DLD1 (cell line): ENCODE results near the gene KCNE1.

Experiments used
- in situ Hi-C: cut with HindIII; loops from 2 replicates; pipeline ENCODE4 v1.10.0; 2017; ENCODE audit warnings: low sequenced_read_pairs

Gene KCNE1

DNA sequence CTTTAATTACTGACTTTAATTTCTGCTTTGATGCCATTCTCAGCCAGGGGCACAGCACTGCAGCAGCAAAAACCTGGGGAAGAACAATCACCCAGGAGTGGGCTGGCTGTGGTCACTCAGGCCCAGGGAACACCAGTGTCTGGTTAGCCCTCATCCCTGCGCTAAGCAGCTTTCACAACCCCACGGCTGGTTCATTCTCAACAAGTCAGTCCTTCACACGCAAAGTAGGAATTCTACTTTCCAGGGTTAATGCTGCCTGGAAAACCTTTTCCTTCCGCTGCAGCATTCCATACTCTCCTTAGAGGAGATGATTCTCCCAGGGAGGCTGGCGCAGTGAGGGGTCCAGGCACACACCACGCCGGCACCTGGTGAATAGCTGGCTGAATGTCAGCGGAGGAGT, 24.3 kb upstream of the KCNE1 start:
- in situ Hi-C loops, result no loop called here

DNA sequence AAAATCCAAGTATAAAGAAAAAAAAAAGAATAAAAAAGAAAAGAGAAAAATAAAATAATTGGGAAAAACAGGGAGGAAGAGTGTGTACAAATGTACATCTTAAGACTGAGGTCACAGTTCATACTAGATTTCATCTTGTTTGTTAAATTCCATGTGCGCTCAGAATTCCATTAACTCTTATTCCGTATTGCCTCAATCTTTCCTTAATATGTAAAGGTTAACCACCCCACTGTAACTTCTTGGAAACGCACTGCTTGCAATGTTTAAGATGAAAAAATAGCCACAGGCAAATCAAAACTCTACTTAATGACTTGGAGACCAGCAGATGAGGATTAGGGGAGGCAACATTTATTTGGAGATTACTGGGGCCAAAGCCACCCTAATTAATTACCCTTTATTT, 23.9 kb upstream of the KCNE1 start:
- in situ Hi-C loops, result no loop called here

DNA sequence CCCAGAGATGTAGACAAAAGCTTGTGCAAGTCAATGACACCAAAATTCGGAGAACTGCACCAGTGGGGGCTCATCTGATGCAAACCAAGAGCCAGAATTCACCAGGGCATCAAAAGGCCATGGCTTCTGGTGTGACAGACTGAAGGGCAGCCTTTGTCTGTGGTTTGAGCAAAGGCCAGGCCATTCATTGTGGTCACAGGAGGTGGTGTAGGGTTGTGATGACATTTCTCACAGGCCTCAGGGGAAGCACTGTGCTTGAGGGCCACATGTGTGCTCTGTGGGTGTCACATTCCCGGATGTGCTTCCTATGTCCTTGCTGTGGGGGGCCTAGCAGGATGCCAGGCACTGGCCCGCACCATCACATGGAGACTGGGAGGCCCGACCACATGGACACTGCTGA, 22.5 kb upstream of the KCNE1 start:
- in situ Hi-C loops, result no loop called here

DNA sequence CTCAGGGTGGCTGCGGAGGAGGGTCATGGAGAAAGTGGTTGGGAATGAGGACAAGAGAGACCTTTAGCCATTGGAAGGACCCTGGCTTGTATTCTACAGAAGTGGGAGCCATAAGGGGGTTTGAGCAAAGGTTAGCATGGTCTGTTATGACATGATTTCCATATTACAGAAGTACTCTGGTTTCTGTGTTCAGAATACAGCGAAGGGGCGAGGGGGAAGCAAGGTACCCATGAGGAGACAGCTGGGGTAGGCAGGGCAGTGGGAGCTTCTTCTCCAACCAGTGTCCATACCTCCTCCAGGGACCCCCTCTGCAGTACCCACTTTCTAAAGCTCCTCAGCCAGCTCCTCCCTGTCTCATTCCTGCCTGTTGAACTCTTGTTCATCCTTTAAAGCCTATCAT, 21.9 kb upstream of the KCNE1 start:
- in situ Hi-C loops, result no loop called here

DNA sequence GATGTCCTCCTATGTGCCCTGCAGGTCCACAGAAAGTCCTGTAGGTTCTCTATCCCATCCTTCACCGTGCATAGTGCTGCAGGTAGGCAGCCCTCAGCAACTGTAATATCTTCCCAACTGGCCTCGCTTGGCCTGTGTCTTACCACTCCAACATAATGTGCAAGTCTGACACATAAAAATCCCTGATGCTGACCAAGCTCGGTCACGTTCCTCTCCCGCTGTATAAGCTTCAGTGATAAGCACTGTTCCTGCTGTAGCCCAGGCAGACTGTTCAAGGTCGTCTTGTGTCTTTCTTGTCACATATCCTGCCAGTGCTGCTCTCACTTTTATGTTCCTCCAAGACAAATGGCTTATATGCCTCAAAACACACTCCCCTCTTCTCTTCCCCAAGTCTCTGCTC, 19.4 kb upstream of the KCNE1 start:
- in situ Hi-C loops, result no loop called here

DNA sequence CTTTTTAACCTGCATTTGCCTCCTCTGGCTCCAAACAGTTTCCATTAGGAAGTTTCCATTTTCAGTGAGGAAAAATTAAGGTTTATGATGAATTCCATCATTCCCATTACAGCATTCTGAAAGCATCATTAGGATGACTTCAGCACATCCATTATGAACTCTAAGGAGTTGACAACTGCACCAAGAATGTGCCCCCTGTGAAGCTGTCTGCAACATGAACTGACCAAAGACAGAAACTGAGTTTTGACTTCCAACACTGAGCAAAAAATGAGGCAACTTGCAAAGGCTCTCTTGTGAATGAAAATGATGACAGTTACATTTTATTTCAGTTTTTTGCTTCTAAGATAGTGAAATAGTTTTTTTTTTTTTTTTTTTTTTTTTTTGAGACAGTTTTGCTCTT, 18.3 kb upstream of the KCNE1 start:
- in situ Hi-C loops, result no loop called here

DNA sequence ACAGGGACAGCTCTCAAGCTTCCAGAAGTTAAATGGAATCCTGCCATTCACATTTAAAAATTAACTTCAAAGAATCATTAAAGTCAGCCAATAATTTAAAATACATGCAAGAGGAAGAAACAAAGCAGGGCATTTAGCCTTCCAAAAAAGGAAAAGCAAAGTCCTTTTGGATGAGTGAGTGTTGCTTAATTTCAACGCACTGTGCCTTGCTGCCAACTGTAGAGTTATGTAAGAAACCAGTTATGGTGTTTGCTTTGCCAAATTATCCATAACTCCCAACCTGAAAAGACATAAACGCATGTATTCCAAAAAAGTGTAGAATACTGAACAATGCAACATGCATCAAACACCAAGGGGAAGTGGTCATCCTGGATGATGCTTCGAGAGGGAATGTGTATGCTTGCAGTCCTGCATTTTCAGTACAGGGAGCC, 16.1 kb upstream of the KCNE1 start:
- in situ Hi-C loops, result no loop called here

DNA sequence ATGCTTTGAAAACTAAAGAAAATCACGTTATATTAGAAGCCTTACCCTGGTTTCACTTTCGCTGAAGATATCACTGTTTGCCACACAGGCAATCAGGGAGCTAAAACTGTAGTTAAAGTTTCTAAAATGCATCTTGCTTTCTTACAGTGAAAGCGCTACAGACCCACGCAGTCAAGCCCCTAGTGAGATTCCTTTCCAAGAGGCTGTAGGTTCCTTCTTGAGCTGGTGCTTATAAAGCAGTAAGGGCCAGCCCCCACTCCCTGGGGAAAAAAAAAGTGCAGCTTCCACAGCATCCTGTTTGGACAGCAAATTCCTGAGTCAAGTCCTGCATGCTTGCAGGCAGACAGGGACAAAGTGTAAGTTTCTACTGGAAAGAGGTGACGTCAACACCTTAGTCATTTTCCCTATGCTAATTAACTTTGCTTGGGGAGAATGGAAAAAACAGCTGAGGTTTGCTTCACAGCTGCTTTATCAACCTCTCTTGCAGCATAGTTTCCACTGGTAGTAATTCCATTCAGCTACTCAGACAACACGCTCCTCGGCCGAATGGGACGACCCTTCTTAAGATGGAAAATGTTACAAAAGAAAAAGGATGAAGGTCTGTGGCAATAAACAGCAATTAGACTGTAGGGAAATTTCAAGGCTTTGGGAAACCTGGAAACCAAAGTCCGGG, 14.7 kb upstream of the KCNE1 start:
- in situ Hi-C loops, result no loop called here

DNA sequence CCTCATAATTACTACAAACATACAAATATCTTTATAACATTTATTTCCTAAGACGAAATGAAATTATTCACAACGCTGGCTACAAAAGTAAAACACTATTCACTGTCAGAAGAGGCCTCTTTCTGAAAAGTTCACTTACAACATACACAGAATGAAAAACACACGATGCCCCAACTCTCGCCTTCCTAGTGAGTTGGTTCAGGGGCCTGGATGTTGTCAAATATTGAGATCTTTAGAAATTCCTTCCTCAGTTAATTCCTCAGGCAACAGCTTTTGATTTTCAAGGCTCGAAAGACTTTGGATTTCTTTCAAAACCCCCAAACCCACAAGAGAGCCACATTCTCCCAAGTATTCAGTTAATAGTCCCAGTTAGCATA, 14.2 kb upstream of the KCNE1 start:
- in situ Hi-C loops, result no loop called here

DNA sequence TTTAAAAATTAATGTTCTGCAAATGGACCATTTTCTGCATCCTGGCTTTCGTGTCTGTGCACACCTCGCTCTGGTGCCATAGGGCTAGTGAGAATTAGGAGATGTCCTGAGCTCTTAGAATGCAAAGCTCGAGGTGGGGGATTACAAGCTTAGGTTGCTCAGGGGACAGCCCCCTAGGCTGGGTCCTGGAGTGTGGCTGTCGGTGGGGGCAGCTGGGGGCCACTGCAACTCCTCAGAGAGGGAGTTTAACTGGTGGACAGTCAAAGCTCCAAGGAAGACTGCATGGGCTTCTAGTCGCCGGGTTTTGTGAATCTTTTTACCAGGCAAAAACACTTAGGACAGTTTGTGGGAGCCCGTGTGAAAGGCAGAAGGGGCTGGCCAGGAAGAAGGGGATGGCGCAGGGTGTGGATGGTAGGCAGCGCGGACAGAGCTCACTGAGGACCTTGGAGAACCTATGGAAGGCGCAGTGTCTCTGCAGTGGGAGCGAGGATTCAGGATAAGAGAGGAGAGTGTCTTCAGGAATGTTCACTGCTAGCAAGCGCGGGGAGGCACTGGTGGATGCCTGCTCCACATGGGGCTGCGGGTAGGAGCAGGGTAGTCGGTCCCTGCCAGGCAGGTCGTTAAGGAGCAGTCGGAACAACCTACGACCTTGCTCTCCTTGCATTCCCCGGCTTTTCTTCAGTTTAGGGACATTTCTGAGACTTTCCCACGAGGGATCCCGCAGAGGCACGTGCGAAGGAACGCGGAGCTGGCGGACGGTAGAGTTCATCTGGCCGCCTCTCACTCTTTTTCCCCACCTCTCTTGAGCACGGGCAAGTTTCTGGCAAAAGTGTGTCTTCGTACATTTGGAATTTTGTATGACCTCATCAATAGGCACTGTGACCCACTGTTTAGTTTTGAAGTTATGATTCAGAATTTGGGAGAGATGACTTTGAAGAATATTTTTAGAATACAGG, 12.9 kb upstream of the KCNE1 start:
- in situ Hi-C loops, result no loop called here

DNA sequence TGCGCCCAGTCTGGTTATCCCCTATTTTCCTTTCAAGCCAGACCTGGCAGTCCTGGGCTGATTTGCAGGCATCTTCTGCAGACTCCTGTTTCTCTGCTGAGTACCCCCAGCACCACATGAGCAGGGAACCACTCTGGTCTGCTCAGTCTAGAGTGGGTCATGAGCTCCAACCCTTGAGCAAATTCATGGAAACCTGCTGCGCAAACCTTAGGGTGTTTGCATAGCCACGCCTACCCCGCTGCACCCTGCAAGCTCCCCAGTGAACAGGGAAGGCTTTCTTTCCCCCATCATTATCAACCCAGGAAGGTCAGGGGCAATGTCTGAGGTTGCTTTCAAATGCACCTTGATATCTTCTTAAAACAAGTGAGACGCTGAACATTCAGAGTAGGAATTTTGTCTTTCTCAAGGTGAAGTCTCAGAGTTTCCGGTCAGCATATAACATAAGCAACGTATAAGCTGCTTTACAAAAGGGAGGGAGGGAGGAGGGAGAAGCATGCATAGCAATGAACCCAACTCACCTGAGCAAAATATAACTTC, 11.1 kb upstream of the KCNE1 start:
- in situ Hi-C loops, result no loop called here

DNA sequence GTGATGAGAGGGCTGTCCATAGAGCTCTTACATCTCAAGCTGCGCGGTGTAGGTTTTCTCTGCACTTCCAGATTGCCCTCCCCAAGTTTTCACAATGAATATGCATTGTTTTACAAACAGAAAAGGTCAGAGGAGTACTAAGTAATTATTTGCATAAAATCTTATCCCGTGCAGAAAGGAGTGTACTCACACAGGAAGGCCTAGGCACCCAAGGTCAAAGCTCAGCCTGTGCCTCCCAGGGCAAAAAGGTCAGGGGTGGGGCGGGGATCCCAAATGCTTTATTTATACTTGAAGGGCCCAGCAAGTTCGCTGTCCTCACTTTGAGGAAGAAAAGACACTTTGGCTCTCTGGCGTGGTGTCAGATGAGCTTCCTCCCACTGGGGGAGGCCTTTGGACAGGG, 10.3 kb upstream of the KCNE1 start:
- in situ Hi-C loops, result no loop called here

DNA sequence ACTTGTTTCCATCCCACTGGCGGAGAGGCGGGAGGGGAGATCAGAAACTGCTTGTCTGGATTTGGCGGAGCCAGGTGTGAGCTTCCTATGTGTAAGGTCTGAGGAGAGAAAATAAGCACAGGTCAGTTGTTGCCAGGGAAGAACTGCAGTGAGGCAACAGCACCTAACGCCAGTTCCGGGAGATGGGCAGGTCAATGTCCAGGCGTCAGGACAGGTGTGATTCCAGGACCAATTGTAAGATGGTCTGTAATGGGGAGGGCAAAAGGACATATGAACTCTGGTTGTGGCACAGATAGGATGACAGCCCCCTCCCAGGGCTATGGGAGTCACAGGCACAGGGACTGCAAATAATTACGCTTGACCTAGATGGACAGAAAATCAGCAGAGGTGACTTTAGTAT, 9.6 kb upstream of the KCNE1 start:
- in situ Hi-C loops, result no loop called here

DNA sequence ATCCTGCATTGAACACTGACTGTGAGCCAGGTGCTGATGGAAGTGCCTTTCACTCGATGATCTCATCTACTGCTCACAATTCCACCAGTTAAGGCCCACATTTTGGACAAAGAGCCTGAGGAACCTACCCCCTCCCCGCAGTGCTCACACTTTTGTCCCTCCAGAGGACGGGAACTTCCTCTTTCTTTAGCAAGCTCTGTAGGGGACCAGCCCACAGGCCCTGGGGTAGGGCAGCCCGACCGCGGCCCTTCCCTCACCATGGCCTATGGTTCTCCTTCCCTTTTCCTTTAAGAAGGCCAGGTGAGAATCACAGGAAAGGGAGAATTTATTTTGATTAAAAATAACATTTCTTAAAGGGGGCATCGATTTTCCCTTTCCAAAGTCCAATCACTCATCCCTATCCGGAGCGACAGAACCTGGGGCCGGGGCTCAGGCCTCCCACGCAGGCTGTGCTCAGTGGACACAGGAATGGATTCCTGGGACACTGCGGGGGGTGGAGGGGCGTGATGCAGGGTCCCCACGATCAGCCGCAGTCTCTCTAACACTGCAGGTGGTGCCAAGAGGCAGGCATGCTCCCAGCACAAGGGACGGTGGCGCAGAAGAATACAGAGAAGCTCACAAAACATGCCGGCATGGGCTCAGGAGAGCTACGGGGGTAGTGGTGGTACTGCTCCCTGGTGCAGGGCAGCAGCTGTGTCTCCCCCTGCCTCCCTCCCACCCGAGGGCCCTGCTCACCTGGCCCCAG, 8.9 kb upstream of the KCNE1 start:
- in situ Hi-C loops, result no loop called here

DNA sequence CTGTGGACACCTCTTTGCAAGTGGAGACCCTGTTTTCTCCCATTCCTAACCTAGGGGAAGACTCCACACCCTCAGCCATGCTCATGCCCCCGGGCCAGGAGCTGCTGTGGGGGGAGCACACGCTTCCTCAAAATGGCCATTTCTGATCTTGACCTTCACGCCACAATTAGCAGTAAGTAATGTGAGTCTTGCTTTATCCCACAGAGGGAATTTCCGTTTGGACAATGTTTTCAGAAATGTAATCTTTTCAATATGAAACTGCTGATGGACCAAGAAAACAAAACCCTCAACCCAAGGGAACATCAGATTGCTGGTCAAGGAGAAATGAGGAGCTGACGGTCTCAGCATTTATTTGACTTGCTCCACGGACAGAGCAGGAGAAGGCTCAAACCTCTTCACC, 8.3 kb upstream of the KCNE1 start:
- in situ Hi-C loops, result no loop called here

DNA sequence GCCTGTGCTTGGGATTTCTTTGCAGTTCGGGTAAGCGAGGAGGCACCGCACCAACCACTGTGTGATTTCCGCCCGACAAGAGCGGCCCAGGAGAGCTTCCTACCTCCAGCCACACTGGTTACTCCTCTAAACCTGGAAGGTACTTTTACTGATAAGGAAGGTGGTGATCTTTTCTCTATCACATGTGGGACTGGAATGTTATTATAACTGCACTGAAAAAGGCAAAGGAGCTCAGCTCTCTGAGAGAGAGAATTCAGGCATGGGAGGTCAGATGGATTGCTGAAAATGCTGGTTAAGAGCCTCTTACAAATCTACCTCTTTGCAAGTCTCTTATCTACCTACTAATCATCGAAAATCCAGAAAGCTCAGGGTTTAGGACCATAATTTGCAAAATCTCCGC, 7.7 kb upstream of the KCNE1 start:
- in situ Hi-C loops, result no loop called here

DNA sequence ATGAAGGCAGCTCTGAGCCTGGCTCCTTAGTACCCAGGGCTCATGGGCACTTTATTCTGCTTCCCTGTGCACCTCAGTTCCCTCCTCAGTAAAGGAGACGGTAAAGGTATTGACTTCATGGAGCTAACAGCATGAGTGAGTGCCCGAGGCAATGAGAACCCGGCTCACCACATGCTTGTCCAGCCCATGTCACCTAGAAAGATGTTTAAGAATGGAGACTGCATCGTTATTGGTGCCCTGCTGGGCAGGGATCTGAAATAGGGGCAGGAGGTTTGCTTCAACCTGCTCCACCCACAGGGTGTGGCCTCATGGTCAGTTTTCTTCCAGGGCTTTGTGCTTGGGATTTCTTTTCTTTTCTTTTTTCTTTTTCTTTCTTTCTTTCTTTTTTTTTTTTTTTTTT, 7.0 kb upstream of the KCNE1 start:
- in situ Hi-C loops, result no loop called here

DNA sequence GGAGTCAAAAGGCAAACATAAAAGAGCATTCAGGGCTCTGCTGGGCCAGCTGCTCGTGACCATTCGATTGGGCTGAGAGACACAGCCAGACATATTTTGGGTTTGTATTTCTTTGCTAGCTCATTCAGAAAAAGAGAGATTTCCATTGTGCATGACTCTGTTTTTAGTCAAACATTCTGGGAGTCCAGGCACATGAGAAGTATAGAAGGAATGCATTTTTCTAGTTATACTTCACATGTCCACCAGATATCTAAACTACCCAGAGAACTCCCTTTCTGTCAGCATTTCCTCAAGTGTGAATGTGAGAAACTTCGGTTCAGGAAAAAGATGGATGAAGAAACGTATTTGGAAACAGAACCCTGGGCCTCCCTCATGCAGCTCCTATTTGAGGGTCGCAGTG, 6.3 kb upstream of the KCNE1 start:
- in situ Hi-C loops, result no loop called here

DNA sequence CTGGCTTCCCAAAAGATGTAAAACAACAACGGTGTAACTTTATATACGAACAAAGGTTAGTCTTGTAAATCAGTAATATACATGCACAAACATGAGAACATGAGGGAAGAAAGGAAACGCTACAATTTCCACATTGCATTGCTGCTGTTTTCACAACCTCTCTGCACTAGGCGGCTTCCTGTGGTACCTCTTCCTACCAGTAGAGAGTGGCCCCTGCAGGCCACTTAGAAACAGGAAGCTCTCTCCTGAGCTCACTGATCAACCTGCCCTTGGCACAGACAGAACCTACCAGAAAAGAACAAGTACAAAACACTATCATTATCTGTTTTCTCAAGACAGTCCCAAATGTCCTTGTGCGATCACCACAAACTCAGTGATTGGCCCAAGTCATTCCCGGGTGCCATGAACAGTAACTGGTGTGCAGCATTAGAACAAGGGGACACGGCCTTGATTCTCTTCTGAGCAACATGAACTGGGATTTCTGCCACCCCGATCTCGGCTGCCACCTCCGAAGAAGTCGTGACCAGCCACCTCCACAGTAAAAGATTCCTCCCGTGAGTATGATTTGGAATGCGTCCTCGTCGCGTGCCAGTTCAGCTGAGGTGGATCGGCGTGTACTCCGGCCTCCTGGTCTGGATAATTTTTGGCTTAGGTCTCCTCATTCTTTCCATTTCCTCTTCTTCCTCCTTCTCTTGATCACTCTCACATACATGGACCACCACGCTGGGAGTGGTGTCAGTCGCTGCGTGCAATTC, 5.7 kb upstream of the KCNE1 start:
- in situ Hi-C loops, result no loop called here

DNA sequence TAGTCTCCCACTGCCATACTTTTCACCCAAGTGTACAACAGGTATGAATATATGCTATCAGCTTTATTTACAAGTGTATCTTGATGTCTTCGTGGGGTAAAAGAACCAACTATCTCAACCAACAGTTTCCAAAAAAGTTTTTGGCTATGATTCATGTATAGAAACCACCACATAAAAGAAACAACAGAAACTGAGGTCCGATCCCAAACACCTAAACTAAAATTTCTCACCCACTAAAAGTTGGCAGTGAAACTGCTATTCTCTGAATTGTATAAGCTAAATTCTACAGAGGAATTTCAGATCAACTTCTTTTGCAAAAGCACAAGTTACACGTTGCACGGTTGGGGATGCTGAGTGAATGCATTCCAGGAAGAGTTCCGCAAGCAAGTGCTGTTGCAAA, 5.0 kb upstream of the KCNE1 start:
- in situ Hi-C loops, result no loop called here
